NCI-H187 (cell line): ENCODE results near the gene ZP3.
"Not testable (repeated sequence)": the region's sequence is repeated elsewhere in the genome, so short reads cannot be mapped to it uniquely, and the experiment has no call there.

Experiments
- DNase-seq, 2 experiments: peaks; one replicate each; lab custom pipeline; 2025; lab: John Stamatoyannopoulos, UW

Gene ZP3

GRCh38 chr7:76424413-76425111 lies at the start of gene ZP3:
ZP3 (plus strand) TSS chr7:76424950; CDS start chr7:76424965, 15 bp downstream.
- no peak for DNase-seq

- DNase-seq, result no peak
These were observed 49.5 kb upstream of the ZP3 start for GRCh38 chr7:76375251-76375650.

DNA sequence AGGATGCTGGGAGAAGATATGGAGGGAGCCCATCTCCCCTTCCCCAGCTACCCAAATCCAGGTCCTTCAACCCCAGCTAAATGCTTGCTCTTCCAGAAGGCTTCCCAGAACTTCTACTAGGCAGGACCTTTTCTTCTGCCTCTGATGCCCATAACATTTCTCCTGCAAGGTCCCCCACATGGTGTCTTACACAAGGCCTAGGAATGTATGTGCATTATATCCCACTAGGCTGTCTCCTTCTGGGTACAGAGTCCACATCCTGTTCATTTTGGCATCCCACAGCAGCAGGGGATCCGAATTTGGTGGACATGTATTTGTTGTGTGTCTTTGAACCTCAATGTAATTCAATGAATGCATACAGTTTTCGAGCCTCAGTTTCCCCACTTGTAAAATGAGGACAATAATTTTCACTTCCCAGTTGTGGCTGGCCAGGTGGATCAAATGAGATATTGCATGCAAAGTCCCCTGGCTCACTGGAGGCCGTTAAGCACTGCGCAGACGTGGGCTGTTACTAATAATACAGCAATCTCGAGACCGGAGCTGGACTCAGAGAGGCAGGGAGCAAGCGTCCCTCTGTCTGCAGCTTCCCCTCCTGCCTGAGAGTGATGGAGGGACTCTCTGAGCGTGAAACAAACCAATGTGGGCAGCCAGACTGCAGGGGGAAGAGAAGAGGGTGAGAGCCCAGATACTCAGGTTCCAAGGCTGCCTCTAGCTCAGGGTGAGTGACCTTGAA lies 47.4 kb upstream of the ZP3 start:
- DNase-seq, result no peak

- DNase-seq, result no peak
These were observed 44.2 kb upstream of the ZP3 start for GRCh38 chr7:76380623-76380966.

- no peak for DNase-seq
These were observed 42.9 kb upstream of the ZP3 start for GRCh38 chr7:76381814-76382213.

GRCh38 chr7:76383089-76383944 lies 41.4 kb upstream of the ZP3 start:
- DNase-seq, result no peak

DNA sequence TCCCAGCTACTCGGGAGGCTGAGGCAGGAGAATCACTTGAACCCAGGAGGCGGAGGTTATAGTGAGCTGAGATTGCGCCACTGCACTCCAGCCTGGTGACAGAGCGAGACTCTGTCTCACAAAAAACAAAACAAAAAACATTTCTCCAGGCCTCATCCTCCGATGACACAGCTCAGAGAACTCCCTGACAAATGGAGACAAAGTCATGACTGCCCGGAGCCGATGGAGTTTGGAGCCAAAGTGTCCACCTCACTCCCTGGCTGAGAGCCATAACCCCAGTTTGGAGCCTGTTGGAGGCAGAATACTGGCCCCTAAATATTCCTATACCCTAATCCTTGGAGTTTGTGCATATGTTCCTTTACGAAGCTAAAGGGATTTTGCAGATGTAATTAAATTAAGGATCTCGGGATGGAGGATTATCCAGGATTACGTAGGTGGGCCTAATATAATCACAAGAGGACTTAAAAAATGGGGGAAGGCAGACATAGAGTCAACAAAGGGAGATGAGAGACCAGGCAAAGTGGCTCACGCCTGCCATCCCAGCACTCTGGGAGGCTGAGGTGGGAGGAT lies 38.0 kb upstream of the ZP3 start:
- DNase-seq, result no peak

DNA sequence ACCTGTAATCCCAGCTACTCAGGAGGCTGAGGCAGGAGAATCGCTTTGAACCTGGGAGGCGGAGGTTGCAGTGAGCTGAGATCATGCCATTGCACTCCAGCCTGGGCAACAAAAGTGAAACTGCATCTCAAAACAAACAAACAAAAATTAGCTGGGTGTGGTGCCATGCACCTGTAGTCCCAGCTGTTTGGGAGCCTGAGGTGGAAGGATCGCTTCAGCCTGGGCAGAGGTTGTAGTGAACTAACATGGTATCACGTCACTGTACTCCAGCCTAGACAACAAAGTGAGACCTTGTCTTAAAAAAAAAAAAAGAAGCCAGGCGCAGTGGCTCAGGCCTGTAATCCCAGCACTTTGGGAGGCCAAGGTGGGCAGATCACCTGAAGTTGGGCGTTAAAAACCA lies 37.0 kb upstream of the ZP3 start:
- not testable (repeated sequence) for DNase-seq

DNA sequence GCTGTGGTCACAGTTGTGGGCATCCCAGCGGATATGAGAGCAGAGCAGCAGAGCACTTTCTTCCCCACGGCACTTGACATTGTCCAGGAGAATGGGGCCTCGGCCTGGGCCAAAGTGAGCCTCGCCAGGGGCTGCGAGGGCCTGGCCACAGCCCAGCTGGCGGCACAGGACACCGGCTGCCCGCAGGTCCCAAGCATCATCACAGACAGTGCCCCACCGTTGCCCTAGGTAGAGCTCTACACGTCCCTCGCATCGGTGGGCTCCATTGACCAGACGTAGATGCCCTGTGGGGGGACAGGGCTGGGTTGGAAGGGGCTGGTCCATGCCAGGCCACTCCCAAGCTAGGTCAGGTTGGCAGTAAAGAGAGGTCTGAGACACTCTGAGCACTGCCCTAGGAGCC lies 34.7 kb upstream of the ZP3 start:
- no peak for DNase-seq

- DNase-seq, result no peak
These were observed 32.1 kb upstream of the ZP3 start for GRCh38 chr7:76392531-76393115.

DNA sequence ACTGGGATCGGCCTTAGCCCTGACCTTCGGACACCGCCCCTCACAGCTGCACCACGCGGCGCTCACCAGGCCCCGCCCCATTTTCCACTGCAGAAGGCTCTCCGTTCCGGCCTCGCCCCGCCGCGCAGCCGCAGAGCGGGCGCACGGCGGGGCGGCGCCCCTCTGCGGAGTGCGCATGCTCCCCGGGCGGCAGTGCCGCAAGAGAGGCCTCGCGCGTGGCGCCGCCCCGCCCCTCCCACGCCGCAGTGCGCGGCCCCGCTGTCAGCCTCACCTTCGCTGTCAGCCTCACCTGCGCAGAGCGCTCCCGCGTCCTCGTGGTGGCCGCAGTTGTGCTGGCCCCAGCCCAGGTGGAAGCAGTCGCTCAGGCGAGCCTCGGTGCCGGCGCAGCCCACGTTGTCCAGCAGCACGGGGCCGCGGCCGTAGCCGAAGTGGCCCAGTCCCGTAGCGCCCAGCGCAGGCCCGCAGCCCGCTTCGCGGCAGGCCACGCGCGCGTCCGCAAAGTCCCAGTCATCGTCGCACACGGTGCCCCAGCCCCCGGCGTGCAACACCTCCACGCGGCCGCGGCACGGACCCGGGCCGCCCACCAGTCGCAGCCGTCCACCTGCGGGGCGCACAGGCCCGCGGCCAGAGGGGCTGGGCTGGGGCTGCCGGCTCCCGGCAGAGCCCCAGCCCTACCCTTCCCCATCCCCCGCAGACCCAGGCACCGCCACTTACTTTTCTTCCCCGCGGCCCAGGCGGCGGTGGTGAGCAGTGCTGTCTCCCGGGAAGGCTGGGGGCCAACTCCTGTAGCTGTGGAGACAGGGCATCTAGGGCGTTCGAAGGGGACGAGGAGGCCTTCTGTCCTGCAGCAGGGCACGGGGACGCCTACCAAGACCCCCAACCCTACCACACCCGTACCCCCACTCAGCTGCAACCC lies 31.4 kb upstream of the ZP3 start:
- peak; percentile 92 to 93 for DNase-seq

DNA sequence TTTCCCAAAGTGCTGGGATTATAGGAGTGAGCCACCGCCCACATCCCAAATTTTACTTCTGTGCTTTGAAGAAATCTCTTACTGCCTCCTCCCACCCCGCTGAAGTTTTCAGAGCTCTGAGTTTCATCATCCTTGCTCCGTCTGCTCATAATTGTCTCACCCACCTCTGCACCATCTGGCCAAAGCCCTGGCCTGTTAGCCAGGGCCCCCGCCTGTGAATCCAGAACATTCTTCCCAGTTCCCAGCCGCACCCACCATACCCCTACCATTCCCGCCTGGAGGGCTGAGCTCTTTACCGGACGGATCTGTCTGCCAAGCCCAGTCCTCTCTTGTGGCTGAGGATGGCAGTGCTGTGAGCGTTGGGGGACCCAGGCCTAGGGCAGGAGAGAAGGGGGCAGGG lies 29.8 kb upstream of the ZP3 start:
- no peak for DNase-seq

DNA sequence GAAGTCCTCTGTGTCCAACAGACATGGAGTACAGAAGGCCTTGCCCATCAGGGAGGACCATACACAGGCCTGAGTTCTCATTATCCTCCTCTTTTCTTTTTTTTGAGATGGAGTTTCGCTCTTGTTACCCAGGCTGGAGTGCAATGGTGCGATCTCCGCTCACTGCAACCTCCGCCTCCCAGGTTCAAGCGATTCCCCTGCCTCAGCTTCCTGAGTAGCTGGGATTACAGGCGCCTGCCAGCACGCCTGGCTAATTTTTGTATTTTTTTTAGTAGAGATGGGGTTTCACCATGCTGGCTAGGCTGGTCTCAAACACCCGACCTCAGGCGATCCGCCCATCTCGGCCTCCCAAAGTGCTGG lies 29.2 kb upstream of the ZP3 start:
- not testable (repeated sequence) for DNase-seq

DNA sequence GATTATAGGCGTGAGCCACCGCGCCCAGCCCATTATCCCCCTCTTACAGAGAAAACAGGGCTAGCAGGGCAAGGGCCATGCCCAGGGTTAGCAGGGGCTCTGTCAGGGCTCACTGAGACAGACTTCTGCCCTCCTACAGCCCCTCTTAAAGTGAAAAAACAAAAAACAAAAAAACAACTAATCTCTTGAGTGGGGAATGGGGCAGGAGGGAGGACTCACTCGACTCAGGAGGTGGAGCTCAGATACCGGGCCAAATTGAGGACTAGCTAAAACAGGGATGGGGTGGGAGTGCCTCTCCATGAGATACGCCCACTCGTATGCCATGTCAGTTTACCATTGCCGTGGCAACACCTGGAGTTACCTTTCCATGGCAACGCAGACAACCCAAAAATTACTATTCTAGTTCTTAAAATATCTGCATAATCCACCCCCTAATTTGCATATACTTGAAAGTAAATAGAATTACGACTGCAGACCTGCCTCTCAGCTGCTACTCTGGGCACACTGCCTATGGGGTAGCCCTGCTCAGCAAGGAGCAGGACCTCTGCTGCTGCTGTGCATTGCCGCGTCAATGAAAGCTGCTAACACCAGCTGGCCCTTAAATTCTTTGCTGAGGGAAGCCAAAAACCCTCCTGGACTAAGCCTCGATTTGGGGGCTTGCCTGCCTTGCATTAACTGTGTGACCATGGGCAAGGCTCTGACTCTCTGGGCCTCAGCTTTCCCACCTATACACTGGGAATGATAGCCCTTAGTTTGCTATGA lies 28.6 kb upstream of the ZP3 start:
- DNase-seq, result no peak

- no peak for DNase-seq
These were observed 27.9 kb upstream of the ZP3 start for GRCh38 chr7:76396864-76397263.

- peak; percentile 65 to 66 for DNase-seq
These were observed 27.2 kb upstream of the ZP3 start for GRCh38 chr7:76397409-76398183.

GRCh38 chr7:76400248-76400647 lies 24.5 kb upstream of the ZP3 start:
- no peak for DNase-seq

- not testable (repeated sequence) for DNase-seq
These were observed 21.7 kb upstream of the ZP3 start for GRCh38 chr7:76403097-76403496.

GRCh38 chr7:76403780-76404494 lies 20.8 kb upstream of the ZP3 start:
- DNase-seq, result no peak
